Measurements from ENCODE around the gene GPR35. TPM values are rescaled to one million over a fixed set of nuclear protein-coding genes. Genes with fewer than 3 reads are reported as not detected.
A peak's percentile ranks its signal among the peaks of the same experiment; 100 is the strongest.

GPR35 gene
- total RNA-seq, 1 donor from 2014 or later, result 5.4 TPM

DNA sequence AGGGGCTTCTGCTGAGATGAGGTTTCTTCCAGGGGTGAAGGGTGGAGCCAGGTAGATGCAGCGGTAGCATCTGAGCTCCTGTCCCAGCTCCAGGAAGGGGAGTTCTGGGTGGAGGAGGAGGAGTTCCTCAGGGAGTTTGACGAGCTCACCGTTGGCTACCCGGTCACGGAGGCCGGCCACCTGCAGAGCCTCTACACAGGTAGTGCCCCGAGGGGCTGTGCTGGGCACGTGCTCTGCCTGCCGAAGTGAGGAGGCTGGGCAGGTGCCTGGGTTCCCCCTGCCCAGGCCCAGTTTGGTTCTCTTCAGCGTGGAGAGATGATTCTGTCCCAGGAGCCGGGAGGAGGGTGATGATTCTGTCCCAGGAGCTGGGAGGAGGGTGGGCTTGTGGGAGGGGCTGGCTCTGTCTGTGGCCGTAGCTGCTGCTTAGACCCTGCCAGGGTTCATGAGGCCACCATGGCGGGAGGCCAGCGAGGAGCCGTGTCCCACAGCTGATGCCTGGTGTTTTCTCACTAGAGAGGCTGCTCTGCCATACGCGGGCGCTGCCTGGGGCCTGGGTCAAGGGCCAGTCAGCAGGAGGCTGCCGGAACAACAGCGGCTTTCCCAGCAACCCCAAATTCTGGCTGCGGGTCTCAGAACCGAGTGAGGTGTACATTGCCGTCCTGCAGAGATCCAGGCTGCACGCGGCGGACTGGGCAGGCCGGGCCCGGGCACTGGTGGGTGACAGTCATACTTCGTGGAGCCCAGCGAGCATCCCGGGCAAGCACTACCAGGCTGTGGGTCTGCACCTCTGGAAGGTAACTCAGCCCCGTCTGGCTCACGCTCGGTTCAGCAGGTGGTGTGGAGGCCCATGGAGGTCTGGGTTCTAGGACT, 30.5 kb upstream of the GPR35 start:
- DNase-seq (ENCODE audit: low spot score in 2 of 2, unreplicated experiment in 2 of 2), result peak in 1 of 2 experiments; percentile 14
- H3K4me1 Mint-ChIP-seq, result no peaks in the 10 kb centered on the region
- H3K27ac Mint-ChIP-seq, result no peak overlapping the region
- H3K4me3 Mint-ChIP-seq, result no peak overlapping the region
- H3K27me3 Mint-ChIP-seq (ENCODE audit: low read depth), result no peaks in the 10 kb centered on the region
- no peaks in the 10 kb centered on the region for H3K9me3 Mint-ChIP-seq
- peaks cover 4% of the 10 kb centered on the region for H3K36me3 Mint-ChIP-seq
- no peak for TF ChIP-seq CTCF (IDR thresholded peaks at IDR 0.05; ENCODE audit: unreplicated experiment)

GRCh38 chr2:240595381-240596079, 29.8 kb upstream of the GPR35 start:
- no peak for TF ChIP-seq CTCF (IDR thresholded peaks at IDR 0.05; ENCODE audit: unreplicated experiment)
- Mint-ChIP-seq H3K4me1 (no peaks in the 10 kb centered on the region), H3K27me3 (ENCODE audit: low read depth) (no peaks in the 10 kb centered on the region), H3K4me3 (no peak overlapping the region), H3K36me3 (peaks cover 4% of the 10 kb centered on the region), H3K27ac (no peak overlapping the region), H3K9me3 (no peaks in the 10 kb centered on the region)
- DNase-seq (ENCODE audit: low spot score in 2 of 2, unreplicated experiment in 2 of 2), result peak in 1 of 2 experiments; percentile 14

DNA sequence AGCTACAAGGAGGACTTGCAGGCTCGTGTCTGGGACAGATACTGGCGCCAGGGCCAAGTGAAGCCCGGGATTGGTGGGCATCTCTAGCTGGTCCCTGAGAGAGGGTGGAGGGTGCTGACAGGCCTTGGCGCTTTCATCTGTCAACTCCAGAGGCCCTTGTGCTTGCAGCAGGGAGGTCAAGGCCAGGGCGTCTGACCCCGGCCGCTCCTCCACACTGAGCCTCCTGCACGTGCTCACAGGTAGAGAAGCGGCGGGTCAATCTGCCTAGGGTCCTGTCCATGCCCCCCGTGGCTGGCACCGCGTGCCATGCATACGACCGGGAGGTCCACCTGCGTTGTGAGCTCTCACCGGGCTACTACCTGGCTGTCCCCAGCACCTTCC, 29.2 kb upstream of the GPR35 start:
- no peaks in the 10 kb centered on the region for H3K4me1 Mint-ChIP-seq
- TF ChIP-seq CTCF (IDR thresholded peaks at IDR 0.05; ENCODE audit: unreplicated experiment), result no peak

DNA sequence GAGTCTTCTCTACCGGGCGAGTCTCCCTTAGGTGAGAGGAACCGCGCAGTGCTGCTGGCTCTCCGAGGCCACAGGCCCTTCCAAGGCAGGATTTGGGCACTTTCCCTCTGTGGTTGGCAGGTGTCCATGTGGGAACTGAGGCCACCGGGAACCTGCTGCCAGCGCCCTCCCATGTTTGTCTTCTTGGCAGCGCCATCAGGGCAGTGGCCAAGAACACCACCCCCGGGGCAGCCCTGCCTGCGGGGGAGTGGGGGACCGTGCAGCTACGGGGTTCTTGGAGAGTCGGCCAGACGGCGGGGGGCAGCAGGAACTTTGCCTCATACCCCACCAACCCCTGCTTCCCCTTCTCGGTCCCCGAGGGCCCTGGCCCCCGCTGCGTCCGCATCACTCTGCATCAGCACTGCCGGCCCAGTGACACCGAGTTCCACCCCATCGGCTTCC, 28.8 kb upstream of the GPR35 start:
- no peak overlapping the region for H3K27ac Mint-ChIP-seq
- DNase-seq (ENCODE audit: low spot score in 2 of 2, unreplicated experiment in 2 of 2), result peak in 1 of 2 experiments; percentile 16
- H3K27me3 Mint-ChIP-seq (ENCODE audit: low read depth), result no peaks in the 10 kb centered on the region
- H3K9me3 Mint-ChIP-seq, result no peaks in the 10 kb centered on the region
- TF ChIP-seq CTCF (IDR thresholded peaks at IDR 0.05; ENCODE audit: unreplicated experiment), result no peak
- no peak overlapping the region for H3K4me3 Mint-ChIP-seq
- H3K4me1 Mint-ChIP-seq, result no peaks in the 10 kb centered on the region
- H3K36me3 Mint-ChIP-seq, result peaks cover 1% of the 10 kb centered on the region

More for the DNA sequence above, 29.2 kb upstream of the GPR35 start:
- H3K27ac Mint-ChIP-seq, result no peak overlapping the region
- DNase-seq (ENCODE audit: low spot score in 2 of 2, unreplicated experiment in 2 of 2), result peak in 1 of 2 experiments; percentile 15
- H3K4me3 Mint-ChIP-seq, result no peak overlapping the region
- H3K27me3 Mint-ChIP-seq (ENCODE audit: low read depth), result no peaks in the 10 kb centered on the region
- H3K9me3 Mint-ChIP-seq, result no peaks in the 10 kb centered on the region
- H3K36me3 Mint-ChIP-seq, result peaks cover 4% of the 10 kb centered on the region

DNA sequence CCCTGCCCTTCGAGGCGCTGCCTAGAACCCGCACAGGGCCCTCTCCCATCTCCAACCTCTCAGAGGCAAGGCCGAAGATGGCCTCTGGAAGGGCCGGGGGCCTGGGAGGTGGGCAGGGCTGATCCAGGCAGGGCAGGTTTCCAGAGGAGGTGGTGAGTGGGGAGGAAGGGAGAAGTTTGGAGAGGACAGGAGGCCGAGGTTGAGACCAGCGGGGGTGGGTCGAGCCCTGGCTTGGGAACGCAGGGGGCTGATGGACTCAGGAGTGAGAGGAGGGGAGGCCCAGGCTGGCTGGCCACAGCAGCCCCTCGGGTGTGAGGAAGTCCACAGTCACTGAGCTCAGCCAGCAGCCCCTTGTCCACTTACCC, 28.2 kb upstream of the GPR35 start:
- Mint-ChIP-seq H3K9me3 (no peaks in the 10 kb centered on the region), H3K36me3 (no peaks in the 10 kb centered on the region), H3K4me3 (no peak overlapping the region), H3K4me1 (no peaks in the 10 kb centered on the region), H3K27ac (no peak overlapping the region), H3K27me3 (ENCODE audit: low read depth) (no peaks in the 10 kb centered on the region)
- peak in 1 of 2 experiments; percentile 14 for DNase-seq (ENCODE audit: low spot score in 2 of 2, unreplicated experiment in 2 of 2)
- TF ChIP-seq CTCF (IDR thresholded peaks at IDR 0.05; ENCODE audit: unreplicated experiment), result no peak

Measured in mesothelial cell of epicardium (in vitro differentiated cells).